ENCODE measurements around the gene NACAD. TPM values are rescaled to one million over a fixed set of nuclear protein-coding genes. Genes with fewer than 3 reads are reported as not detected.

The NACAD gene
- total and polyA plus RNA-seq, 2 of the 4 experiments (the other 2 are of a cell fraction), result 0.54 to 2.2 TPM

GRCh38 chr7:45123913-45124710, 35.3 kb upstream of the NACAD start:
- Histone ChIP-seq H2BK20ac (ENCODE audit: low read depth, low read length) (no peak overlapping the region), H3K56ac (ENCODE audit: extremely low read depth, insufficient read depth, low read length) (no peak overlapping the region), H4K5ac (ENCODE audit: low read depth, low read length) (no peak overlapping the region), H3K9me3 (ENCODE audit: control insufficient read depth, insufficient read depth, low read length) (no peaks in the 10 kb centered on the region), H2AFZ (replicated peaks; ENCODE audit: low read length, poor library complexity) (no peak overlapping the region), H4K20me1 (ENCODE audit: insufficient read depth, low read length) (no peaks in the 10 kb centered on the region), H3K27ac (ENCODE audit: insufficient read depth, low read length) (no peak overlapping the region), H3K79me1 (ENCODE audit: low read depth in 1 of 2, low read length in 2 of 2) (no peaks in the 10 kb centered on the region), H2BK120ac (ENCODE audit: low read depth, low read length) (no peak overlapping the region), H3K4me2 (ENCODE audit: low read depth, low read length) (no peak overlapping the region), H3K4me3 (ENCODE audit: insufficient read depth, low read depth, low read length) (no peak overlapping the region), H3K18ac (ENCODE audit: low read depth, low read length) (no peak overlapping the region), H2AK5ac (ENCODE audit: low read depth, low read length) (no peak overlapping the region), H3K9me1 (ENCODE audit: insufficient read depth, low read length) (no peaks in the 10 kb centered on the region), H4K91ac (ENCODE audit: insufficient read depth, low read depth, low read length) (no peak overlapping the region), H2BK15ac (ENCODE audit: low read depth, low read length) (no peak overlapping the region), H3K27me3 (ENCODE audit: control insufficient read depth, insufficient read depth, low read length) (peaks cover 17% of the 10 kb centered on the region), H2BK5ac (ENCODE audit: low read depth, low read length, poor library complexity, severe bottlenecking) (no peak overlapping the region), H3K36me3 (ENCODE audit: control insufficient read depth, insufficient read depth, low read length) (no peaks in the 10 kb centered on the region), H2AK9ac (replicated peaks; ENCODE audit: low read depth, low read length, poor library complexity) (no peak overlapping the region), H3K9ac (ENCODE audit: low read depth, low read length) (no peak overlapping the region), H3K23ac (ENCODE audit: low read depth, low read length) (no peak overlapping the region), H3K14ac (replicated peaks; ENCODE audit: low read depth, low read length) (no peak overlapping the region), H3K4ac (ENCODE audit: low read depth, low read length) (no peak overlapping the region), H3K4me1 (ENCODE audit: control insufficient read depth, insufficient read depth, low read length) (no peaks in the 10 kb centered on the region), H4K8ac (ENCODE audit: low read depth in 2 of 2, low read length in 2 of 2) (no peak overlapping the region)
- intact Hi-C loops (cut with micrococcal nuclease) (no loop called here), dilution Hi-C loops (cut with HindIII; ENCODE audit: low sequenced_read_pairs, unreplicated experiment) (no loop called here), in situ Hi-C loops (cut with MboI; ENCODE audit: low sequenced_read_pairs) (no loop called here)
- POLR2A ChIA-PET (ENCODE audit: unreplicated experiment), result no interaction called here
- DNase-seq (no peak), ATAC-seq (ENCODE audit: low read depth) (no peak)
- 46% methylated on average over 4 of the region's 12 CpGs; no CpG with 5 or more reads in 1 of the 2 experiments for WGBS, 2 experiments (ENCODE audit: extremely low coverage in 2 of 2, insufficient read length in 1 of 2)
- CTCF ChIA-PET, result interaction anchor here (0.6 kb wide), 1 partner anchor 1061 kb away, joined by 3 read pairs; no protein-coding TSS in a partner anchor
- TF ChIP-seq ELK1 (IDR thresholded peaks at IDR 0.05; ENCODE audit: borderline replicate concordance, low read depth, low read length) (no peak), POLR2A (IDR thresholded peaks at IDR 0.05; ENCODE audit: low read depth, low read length) (no peak), FOS (IDR thresholded peaks at IDR 0.05; ENCODE audit: low read depth, low read length) (no peak), USF2 (IDR thresholded peaks at IDR 0.05; ENCODE audit: low read depth, low read length) (no peak), RAD21 (IDR thresholded peaks at IDR 0.05; ENCODE audit: low read length) (no peak), CTCF (conservative IDR thresholded peaks at IDR 0.05; ENCODE audit: low read depth, low read length) (no peak), CHD1 (IDR thresholded peaks at IDR 0.05; ENCODE audit: low read depth, low read length) (no peak), CEBPB (IDR thresholded peaks at IDR 0.05; ENCODE audit: low read depth, low read length) (no peak), NFE2L2 (IDR thresholded peaks at IDR 0.05; ENCODE audit: low read depth, low read length) (no peak), MAFK (IDR thresholded peaks at IDR 0.05; ENCODE audit: low read depth, low read length) (no peak), SMC3 (IDR thresholded peaks at IDR 0.05; ENCODE audit: low read depth, low read length) (no peak), RCOR1 (IDR thresholded peaks at IDR 0.05; ENCODE audit: insufficient replicate concordance, low read length) (no peak), BHLHE40 (IDR thresholded peaks at IDR 0.05; ENCODE audit: low read depth, low read length) (no peak), MXI1 (IDR thresholded peaks at IDR 0.05; ENCODE audit: borderline replicate concordance, low read depth, low read length) (no peak), MAZ (IDR thresholded peaks at IDR 0.05; ENCODE audit: borderline replicate concordance, low read depth, low read length) (no peak), RFX5 (IDR thresholded peaks at IDR 0.05; ENCODE audit: low read depth, low read length) (no peak)
- no TSS peak for BruUV-seq (replicated peaks)
